IMR-90 (cell line): Measurements from ENCODE around the gene GFPT1. TPM values are rescaled to one million over a fixed set of nuclear protein-coding genes. Genes with fewer than 3 reads are reported as not detected.

Experiments used
- ATAC-seq: fragments of 200-7000 bp; cut with Tn5 transposase; 2 replicates; pipeline ENCODE4 v1.9.1; 2020; ENCODE audit warnings: low read depth, mild to moderate bottlenecking, moderate library complexity
- BruUV-seq: library from RNA; stranded (reverse); fragments of 400-500 nt; replicated peaks from 2 replicates; lab custom pipeline; 2021; lab: Mats Ljungman, UMichigan
- CTCF ChIA-PET: fragments of 300-600 bp; formaldehyde crosslinking; extraction: SDS; loops from one replicate; lab custom pipeline; 2021; ENCODE audit warnings: antibody characterized with exemption; lab: Yijun Ruan, JAX
- POLR2A ChIA-PET: fragments of 300-600 bp; sonication (Branson Sonifier 250); formaldehyde crosslinking; loops from one replicate; lab custom pipeline; 2022; ENCODE audit warnings: antibody characterized with exemption; ENCODE audit not compliant: unreplicated experiment; lab: Charles Lee
- DNase-seq: peaks from one replicate; pipeline ENCODE4 v3.0.0; 2013
- H2AFZ ChIP-seq: replicated peaks from 2 replicates; pipeline ENCODE3; 2013; ENCODE audit warnings: low read length, mild to moderate bottlenecking; ENCODE audit not compliant: poor library complexity
- H2AK5ac ChIP-seq: 2 replicates; pipeline ENCODE4 v1.6.1; 2013; ENCODE audit warnings: low read depth, low read length, inconsistent platforms
- H2AK9ac ChIP-seq: replicated peaks from 2 replicates; pipeline ENCODE3; 2013; ENCODE audit warnings: mild to moderate bottlenecking, low read depth, low read length, moderate library complexity; ENCODE audit not compliant: poor library complexity
- H2BK120ac ChIP-seq: 2 replicates; pipeline ENCODE4 v1.6.1; 2013; ENCODE audit warnings: low read depth, low read length, inconsistent platforms
- H2BK15ac ChIP-seq: 3 replicates; pipeline ENCODE4 v1.6.1; 2013; ENCODE audit warnings: low read depth, low read length, inconsistent platforms
- H2BK20ac ChIP-seq: 2 replicates; pipeline ENCODE4 v1.6.1; 2013; ENCODE audit warnings: low read depth, mild to moderate bottlenecking, inconsistent platforms, low read length, moderate library complexity
- H2BK5ac ChIP-seq: 2 replicates; pipeline ENCODE4 v1.6.1; 2013; ENCODE audit warnings: mild to moderate bottlenecking, low read depth, low read length, inconsistent platforms; ENCODE audit not compliant: poor library complexity, severe bottlenecking
- H3K14ac ChIP-seq: replicated peaks from 2 replicates; pipeline ENCODE4 v1.6.1; 2013; ENCODE audit warnings: low read depth, low read length, inconsistent platforms
- H3K18ac ChIP-seq: 2 replicates; pipeline ENCODE4 v1.6.1; 2013; ENCODE audit warnings: low read depth, low read length, control low read depth
- H3K23ac ChIP-seq: 2 replicates; pipeline ENCODE4 v1.6.1; 2013; ENCODE audit warnings: low read depth, low read length, inconsistent platforms
- H3K27ac ChIP-seq: 2 replicates; pipeline ENCODE4 v1.5.1; 2013; ENCODE audit warnings: mild to moderate bottlenecking, control low read depth, low read length; ENCODE audit not compliant: insufficient read depth
- H3K27me3 ChIP-seq: 2 replicates; pipeline ENCODE4 v1.6.1; 2013; ENCODE audit warnings: low read length; ENCODE audit not compliant: control insufficient read depth, insufficient read depth
- H3K36me3 ChIP-seq: 2 replicates; pipeline ENCODE4 v1.6.1; 2013; ENCODE audit warnings: low read length, mixed read lengths; ENCODE audit not compliant: control insufficient read depth, insufficient read depth
- H3K4ac ChIP-seq: 2 replicates; pipeline ENCODE4 v1.6.1; 2013; ENCODE audit warnings: low read depth, low read length, inconsistent platforms
- H3K4me1 ChIP-seq: 2 replicates; pipeline ENCODE4 v1.6.1; 2013; ENCODE audit warnings: low read length, mixed read lengths; ENCODE audit not compliant: control insufficient read depth, insufficient read depth
- H3K4me2 ChIP-seq: 2 replicates; pipeline ENCODE4 v1.6.1; 2013; ENCODE audit warnings: low read depth, mild to moderate bottlenecking, control low read depth, low read length, moderate library complexity
- H3K4me3 ChIP-seq: 2 replicates; pipeline ENCODE4 v1.5.1; 2013; ENCODE audit warnings: low read depth, mild to moderate bottlenecking, control low read depth, low read length, moderate library complexity; ENCODE audit not compliant: insufficient read depth
- H3K56ac ChIP-seq: 2 replicates; pipeline ENCODE4 v1.6.1; 2013; ENCODE audit warnings: low read length, inconsistent platforms; ENCODE audit not compliant: insufficient read depth; ENCODE audit errors: extremely low read depth
- H3K79me1 ChIP-seq, 2 experiments: 2 replicates each; pipeline ENCODE4 v1.6.1; 2013; ENCODE audit warnings: low read length in 2 of 2, inconsistent platforms in 1 of 2, low read depth in 1 of 2
- H3K9ac ChIP-seq: 2 replicates; pipeline ENCODE4 v1.6.1; 2013; ENCODE audit warnings: low read depth, low read length, control low read depth
- H3K9me1 ChIP-seq: 2 replicates; pipeline ENCODE4 v1.6.1; 2013; ENCODE audit warnings: low read length, inconsistent platforms; ENCODE audit not compliant: insufficient read depth
- H3K9me3 ChIP-seq: 2 replicates; pipeline ENCODE4 v1.6.1; 2013; ENCODE audit warnings: low read length; ENCODE audit not compliant: control insufficient read depth, insufficient read depth
- H4K20me1 ChIP-seq: 2 replicates; pipeline ENCODE4 v1.6.1; 2013; ENCODE audit warnings: low read length, inconsistent platforms; ENCODE audit not compliant: insufficient read depth
- H4K5ac ChIP-seq: 2 replicates; pipeline ENCODE4 v1.6.1; 2013; ENCODE audit warnings: mild to moderate bottlenecking, low read depth, low read length, control low read depth
- H4K8ac ChIP-seq, 2 experiments: 2 replicates each; pipeline ENCODE4 v1.6.1; 2013; ENCODE audit warnings: low read depth in 2 of 2, low read length in 2 of 2, control low read depth in 1 of 2, inconsistent platforms in 1 of 2
- H4K91ac ChIP-seq: 2 replicates; pipeline ENCODE4 v1.6.1; 2013; ENCODE audit warnings: low read depth, low read length, inconsistent platforms; ENCODE audit not compliant: insufficient read depth
- BHLHE40 ChIP-seq: fragments of 150-350 bp; IDR thresholded peaks from 2 replicates; pipeline ENCODE4 v1.6.1; 2016; ENCODE audit warnings: mild to moderate bottlenecking, low read depth, low read length
- CEBPB ChIP-seq: IDR thresholded peaks from 2 replicates; pipeline ENCODE4 v1.6.1; 2012; ENCODE audit warnings: low read depth, low read length, improper control_type of control experiment
- CHD1 ChIP-seq: IDR thresholded peaks from 2 replicates; pipeline ENCODE4 v1.6.1; 2012; ENCODE audit warnings: low read depth, low read length, improper control_type of control experiment
- FOS ChIP-seq: fragments of 150-350 bp; IDR thresholded peaks from 2 replicates; pipeline ENCODE4 v1.6.1; 2016; ENCODE audit warnings: low read depth, low read length
- MAFK ChIP-seq: IDR thresholded peaks from 2 replicates; pipeline ENCODE4 v1.6.1; 2012; ENCODE audit warnings: low read depth, low read length, improper control_type of control experiment
- MAZ ChIP-seq: IDR thresholded peaks from 2 replicates; pipeline ENCODE4 v1.6.1; 2012; ENCODE audit warnings: low read depth, mild to moderate bottlenecking, low read length, improper control_type of control experiment, moderate library complexity, borderline replicate concordance
- MXI1 ChIP-seq: IDR thresholded peaks from 2 replicates; pipeline ENCODE4 v1.6.1; 2012; ENCODE audit warnings: low read depth, mild to moderate bottlenecking, low read length, moderate library complexity, borderline replicate concordance
- NFE2L2 ChIP-seq: fragments of 150-350 bp; IDR thresholded peaks from 2 replicates; pipeline ENCODE4 v1.6.1; 2016; ENCODE audit warnings: low read depth, mild to moderate bottlenecking, low read length
- POLR2A ChIP-seq: IDR thresholded peaks from 2 replicates; pipeline ENCODE4 v1.6.1; 2012; ENCODE audit warnings: mild to moderate bottlenecking, low read depth, low read length
- RAD21 ChIP-seq: IDR thresholded peaks from 2 replicates; pipeline ENCODE4 v1.6.1; 2012; ENCODE audit warnings: low read length, improper control_type of control experiment
- RCOR1 ChIP-seq: IDR thresholded peaks from 2 replicates; pipeline ENCODE4 v1.6.1; 2012; ENCODE audit warnings: mild to moderate bottlenecking, low read length, improper control_type of control experiment; ENCODE audit not compliant: insufficient replicate concordance
- RFX5 ChIP-seq: IDR thresholded peaks from 2 replicates; pipeline ENCODE4 v1.8.0; 2012; ENCODE audit warnings: low read depth, mild to moderate bottlenecking, low read length, moderate library complexity
- SMC3 ChIP-seq: fragments of 150-350 bp; IDR thresholded peaks from 2 replicates; pipeline ENCODE4 v1.6.1; 2016; ENCODE audit warnings: low read depth, mild to moderate bottlenecking, antibody characterized with exemption, low read length, moderate library complexity
- WGBS, 2 experiments: methylation state at CpG; one replicate each; pipeline versions ENCODE4 v1.1.5 to v1.1.7; 2013; ENCODE audit warnings: missing lambda C conversion rate in 2 of 2; ENCODE audit not compliant: insufficient read length in 1 of 2; ENCODE audit errors: extremely low coverage in 2 of 2; 5-methylcytosine and 5-hydroxymethylcytosine counted together
- dilution Hi-C: fragments of 300-500 bp; cut with HindIII; formaldehyde crosslinking; loops from one replicate; pipeline ENCODE4 v1.14.3; 2018; ENCODE audit warnings: low sequenced_read_pairs; ENCODE audit not compliant: unreplicated experiment
- in situ Hi-C: fragments of 300-500 bp; cut with MboI; formaldehyde crosslinking; loops from 3 replicates; pipeline ENCODE4 v1.14.3; 2019; ENCODE audit warnings: low sequenced_read_pairs, inconsistent platforms, mixed read lengths
- intact Hi-C: fragments of 100-400 bp; cut with micrococcal nuclease; formaldehyde crosslinking; loops from 2 replicates; pipeline ENCODE4 v1.10.0; 2022
- polyA plus RNA-seq, 3 experiments: library from polyadenylated mRNA; depleted of rRNA; stranded (reverse); fragments of >200 nt; gene quantifications; 2 replicates each; pipeline ENCODE4 v1.2.3, GENCODE V29; 2012; ENCODE audit warnings: low replicate concordance in 1 of 3
- total RNA-seq: library from RNA; depleted of rRNA; stranded (reverse); fragments of >200 nt; gene quantifications from 2 replicates; pipeline ENCODE4 v1.2.3, GENCODE V29; 2012
- TF ChIP-seq, protein P1 (sequence below): fragments of 150-350 bp; IDR thresholded peaks from 2 replicates; pipeline ENCODE4 v1.6.1; 2016; ENCODE audit warnings: low read depth, mild to moderate bottlenecking, low read length, moderate library complexity, borderline replicate concordance
- TF ChIP-seq, protein P2 (sequence below): conservative IDR thresholded peaks from 2 replicates; pipeline ENCODE4 v1.5.1; 2012; ENCODE audit warnings: mild to moderate bottlenecking, low read depth, low read length, improper control_type of control experiment
- TF ChIP-seq, protein P3 (sequence below): fragments of 150-350 bp; IDR thresholded peaks from 2 replicates; pipeline ENCODE4 v1.6.1; 2017; ENCODE audit warnings: mild to moderate bottlenecking, antibody characterized with exemption, low read length, low read depth

Gene GFPT1
- total and polyA plus RNA-seq, 2 of the 4 experiments (the other 2 are of a cell fraction): 23.5 to 52.9 TPM

DNA sequence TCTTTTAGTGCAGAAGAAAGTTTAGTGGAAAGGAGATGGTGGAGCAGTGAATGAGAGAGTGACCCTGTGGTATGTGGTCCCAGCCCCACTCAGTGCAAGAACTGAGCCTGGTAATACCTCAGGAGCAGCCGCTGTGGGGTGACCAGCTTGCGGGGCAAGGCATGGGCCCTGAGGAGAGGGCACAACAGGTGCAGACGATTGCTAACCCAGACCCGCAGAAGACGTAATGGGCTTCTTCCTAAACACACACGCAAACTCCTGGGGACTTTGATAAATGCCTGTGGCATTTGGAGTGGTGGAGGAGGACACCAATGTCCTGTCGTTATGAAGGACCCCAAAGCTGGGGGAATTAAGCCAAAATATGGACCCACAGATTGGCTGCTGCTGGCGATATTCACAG lies 78.7 kb downstream of the GFPT1 start:
- intact Hi-C loops (loop anchor here (5.0 kb wide), 4 partner anchors 66 to 226 kb away; no protein-coding TSS in a partner anchor), dilution Hi-C loops (loop anchor here (25.0 kb wide), 1 partner anchor 296 kb away; the partner anchor contains the start of gene ANTXR1), in situ Hi-C loops (loop anchor here (5.0 kb wide), 2 partner anchors 296 to 361 kb away; partner anchors contain the start of gene ANTXR1)
- Histone ChIP-seq H3K9me1 (peaks cover 19% of the 10 kb centered on the region), H3K4ac (peak overlapping the region; percentile 34; the same call in 1 of the 2 replicates), H3K23ac (no peak overlapping the region), H3K9ac (no peak overlapping the region), H2BK120ac (peak overlapping the region; percentile 5; the same call in 1 of the 2 replicates), H3K27me3 (no peaks in the 10 kb centered on the region), H3K4me3 (no peak overlapping the region), H4K8ac (0 out of 4 replicates have a peak overlapping the region, but pooled peaks of 1 of the 2 experiments have one; percentile 96), H2AK5ac (peak overlapping the region; percentile 75), H2AK9ac (no peak overlapping the region), H2BK5ac (no peak overlapping the region), H3K36me3 (peaks cover 2% of the 10 kb centered on the region; the same call in 1 of the 2 replicates), H3K4me1 (peaks cover 31% of the 10 kb centered on the region), H2BK20ac (peak overlapping the region; percentile 26; the same call in 1 of the 2 replicates), H3K4me2 (no peak overlapping the region), H3K79me1 (peaks cover 0 to 17% of the 10 kb centered on the region in 2 experiments; a peak in 2 of 4 replicates), H3K14ac (no peak overlapping the region), H3K18ac (no peak overlapping the region), H4K20me1 (no peaks in the 10 kb centered on the region), H3K9me3 (peaks cover 7% of the 10 kb centered on the region), H2BK15ac (no peak overlapping the region), H3K27ac (no peak overlapping the region), H2AFZ (no peak overlapping the region), H3K56ac (no peak overlapping the region), H4K91ac (no peak overlapping the region), H4K5ac (peak overlapping the region; percentile 21; the same call in 1 of the 2 replicates)
- TF ChIP-seq CEBPB (no peak), NFE2L2 (no peak), POLR2A (no peak), MXI1 (no peak), SMC3 (no peak), CHD1 (no peak), RCOR1 (no peak), RAD21 (no peak), MAZ (no peak), MAFK (no peak), RFX5 (no peak), FOS (no peak), BHLHE40 (no peak)
- TF ChIP-seq, protein P1, sequence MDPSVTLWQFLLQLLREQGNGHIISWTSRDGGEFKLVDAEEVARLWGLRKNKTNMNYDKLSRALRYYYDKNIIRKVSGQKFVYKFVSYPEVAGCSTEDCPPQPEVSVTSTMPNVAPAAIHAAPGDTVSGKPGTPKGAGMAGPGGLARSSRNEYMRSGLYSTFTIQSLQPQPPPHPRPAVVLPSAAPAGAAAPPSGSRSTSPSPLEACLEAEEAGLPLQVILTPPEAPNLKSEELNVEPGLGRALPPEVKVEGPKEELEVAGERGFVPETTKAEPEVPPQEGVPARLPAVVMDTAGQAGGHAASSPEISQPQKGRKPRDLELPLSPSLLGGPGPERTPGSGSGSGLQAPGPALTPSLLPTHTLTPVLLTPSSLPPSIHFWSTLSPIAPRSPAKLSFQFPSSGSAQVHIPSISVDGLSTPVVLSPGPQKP: no peak
- TF ChIP-seq, protein P2, sequence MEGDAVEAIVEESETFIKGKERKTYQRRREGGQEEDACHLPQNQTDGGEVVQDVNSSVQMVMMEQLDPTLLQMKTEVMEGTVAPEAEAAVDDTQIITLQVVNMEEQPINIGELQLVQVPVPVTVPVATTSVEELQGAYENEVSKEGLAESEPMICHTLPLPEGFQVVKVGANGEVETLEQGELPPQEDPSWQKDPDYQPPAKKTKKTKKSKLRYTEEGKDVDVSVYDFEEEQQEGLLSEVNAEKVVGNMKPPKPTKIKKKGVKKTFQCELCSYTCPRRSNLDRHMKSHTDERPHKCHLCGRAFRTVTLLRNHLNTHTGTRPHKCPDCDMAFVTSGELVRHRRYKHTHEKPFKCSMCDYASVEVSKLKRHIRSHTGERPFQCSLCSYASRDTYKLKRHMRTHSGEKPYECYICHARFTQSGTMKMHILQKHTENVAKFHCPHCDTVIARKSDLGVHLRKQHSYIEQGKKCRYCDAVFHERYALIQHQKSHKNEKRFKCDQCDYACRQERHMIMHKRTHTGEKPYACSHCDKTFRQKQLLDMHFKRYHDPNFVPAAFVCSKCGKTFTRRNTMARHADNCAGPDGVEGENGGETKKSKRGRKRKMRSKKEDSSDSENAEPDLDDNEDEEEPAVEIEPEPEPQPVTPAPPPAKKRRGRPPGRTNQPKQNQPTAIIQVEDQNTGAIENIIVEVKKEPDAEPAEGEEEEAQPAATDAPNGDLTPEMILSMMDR: no peak
- TF ChIP-seq, protein P3, sequence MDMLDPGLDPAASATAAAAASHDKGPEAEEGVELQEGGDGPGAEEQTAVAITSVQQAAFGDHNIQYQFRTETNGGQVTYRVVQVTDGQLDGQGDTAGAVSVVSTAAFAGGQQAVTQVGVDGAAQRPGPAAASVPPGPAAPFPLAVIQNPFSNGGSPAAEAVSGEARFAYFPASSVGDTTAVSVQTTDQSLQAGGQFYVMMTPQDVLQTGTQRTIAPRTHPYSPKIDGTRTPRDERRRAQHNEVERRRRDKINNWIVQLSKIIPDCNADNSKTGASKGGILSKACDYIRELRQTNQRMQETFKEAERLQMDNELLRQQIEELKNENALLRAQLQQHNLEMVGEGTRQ: no peak
- ATAC-seq (no peak), DNase-seq (no peak)
- WGBS, 2 experiments: 100% methylated on average over 1 of the region's 8 CpGs; no CpG with 5 or more reads in 1 of the 2 experiments
- BruUV-seq: no TSS peak
- POLR2A ChIA-PET: no interaction called here
- CTCF ChIA-PET: no interaction called here
